ENCODE results near the gene BMP4. TPM values are rescaled to one million over a fixed set of nuclear protein-coding genes. Genes with fewer than 3 reads are reported as not detected.

The BMP4 gene
- total and polyA plus RNA-seq, 10 of the 15 experiments (the other 5 are each of a cell fraction or from before 2014, with no cell fraction given) = 0.11 to 1.8 (median 0.60) TPM; not detected in 1

DNA sequence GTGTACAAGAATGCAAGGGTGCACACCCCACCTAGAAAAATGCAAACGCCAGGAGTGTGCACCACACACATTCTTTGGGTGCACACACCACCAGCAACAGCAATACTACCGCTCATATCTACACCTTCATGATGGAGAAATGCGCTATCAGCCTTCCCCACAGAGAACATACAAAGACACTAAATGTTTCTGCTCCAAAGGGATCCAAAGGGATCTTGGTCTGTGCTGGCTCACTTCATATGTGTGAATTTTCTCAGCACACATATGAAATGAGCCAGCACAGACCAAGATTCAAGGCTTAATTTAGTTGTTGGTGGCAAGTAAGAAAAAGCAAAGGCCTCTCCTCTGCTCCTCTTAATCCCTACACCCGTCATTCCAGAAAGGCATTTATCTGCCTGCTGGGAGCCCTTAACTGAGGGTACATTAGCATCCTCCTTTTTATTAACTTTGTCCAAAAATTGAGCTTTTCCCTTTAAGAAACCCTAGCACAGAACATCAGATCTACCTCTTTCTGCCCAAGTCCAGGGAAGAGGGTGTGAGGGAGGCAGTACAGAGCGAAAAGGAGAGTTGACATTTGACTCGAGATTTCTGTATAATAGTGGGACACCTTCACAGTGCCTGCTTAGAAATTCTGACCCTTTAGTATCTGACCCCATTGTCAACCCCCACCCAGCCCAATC, 8.3 kb downstream of the BMP4 start:
- Histone ChIP-seq H3K36me3 (ENCODE audit: control insufficient read depth in 2 of 2, insufficient read depth in 2 of 2, low read length in 1 of 2) (no peaks in the 10 kb centered on the region), H3K4me2 (ENCODE audit: control insufficient read depth, insufficient read depth) (no peak overlapping the region), H3K9ac (ENCODE audit: control insufficient read depth, insufficient read depth, low read length) (no peak overlapping the region), H3K79me2 (ENCODE audit: control insufficient read depth, insufficient read depth, low read length) (peaks cover 9% of the 10 kb centered on the region), H2AFZ (ENCODE audit: control insufficient read depth, low read depth, low read length) (no peak overlapping the region), H3K27me3 (replicated peaks in 1 of 2; ENCODE audit: control insufficient read depth in 2 of 2, insufficient read depth in 2 of 2, low read length in 1 of 2) (peaks cover 3 to 8% of the 10 kb centered on the region in 2 experiments; a peak in 2 of 4 replicates), H3K9me3 (replicated peaks; ENCODE audit: control insufficient read depth, insufficient read depth, low read length) (no peaks in the 10 kb centered on the region), H3K27ac (ENCODE audit: control insufficient read depth, insufficient read depth) (no peak overlapping the region), H3K4me1 (ENCODE audit: control insufficient read depth, insufficient read depth, low read length) (no peaks in the 10 kb centered on the region), H3K4me3 (no peak overlapping the region), H4K20me1 (ENCODE audit: control insufficient read depth, insufficient read depth) (no peaks in the 10 kb centered on the region)
- no TSS peak for BruUV-seq (replicated peaks)
- DNase-seq (ENCODE audit: low read depth, low spot score) = no peak
- ChIA-PET RAD21 (ENCODE audit: unreplicated experiment) (no interaction called here), SMC1A (ENCODE audit: uncharacterized antibody, unreplicated experiment) (no interaction called here), POLR2A (no interaction called here), CTCF (no interaction called here)
- ATAC-seq = no peak
- intact Hi-C loops (cut with micrococcal nuclease; ENCODE audit: unreplicated experiment) = no loop called here
- 22% methylated on average over 6 of the region's 6 CpGs for WGBS (ENCODE audit: insufficient coverage, insufficient replicate concordance, low lambda C conversion rate, missing lambda C conversion rate)
- in situ Hi-C loops (cut with MboI) = no loop called here
- no peak for FAIRE-seq
- no peak for TF ChIP-seq ZNF24 (IDR thresholded peaks at IDR 0.05)
- no peak for TF ChIP-seq ZZZ3 (IDR thresholded peaks at IDR 0.05; ENCODE audit: control insufficient read depth, insufficient read length, low read depth)
- no peak for TF ChIP-seq GATAD2B (conservative IDR thresholded peaks at IDR 0.05; ENCODE audit: low read depth)

DNA sequence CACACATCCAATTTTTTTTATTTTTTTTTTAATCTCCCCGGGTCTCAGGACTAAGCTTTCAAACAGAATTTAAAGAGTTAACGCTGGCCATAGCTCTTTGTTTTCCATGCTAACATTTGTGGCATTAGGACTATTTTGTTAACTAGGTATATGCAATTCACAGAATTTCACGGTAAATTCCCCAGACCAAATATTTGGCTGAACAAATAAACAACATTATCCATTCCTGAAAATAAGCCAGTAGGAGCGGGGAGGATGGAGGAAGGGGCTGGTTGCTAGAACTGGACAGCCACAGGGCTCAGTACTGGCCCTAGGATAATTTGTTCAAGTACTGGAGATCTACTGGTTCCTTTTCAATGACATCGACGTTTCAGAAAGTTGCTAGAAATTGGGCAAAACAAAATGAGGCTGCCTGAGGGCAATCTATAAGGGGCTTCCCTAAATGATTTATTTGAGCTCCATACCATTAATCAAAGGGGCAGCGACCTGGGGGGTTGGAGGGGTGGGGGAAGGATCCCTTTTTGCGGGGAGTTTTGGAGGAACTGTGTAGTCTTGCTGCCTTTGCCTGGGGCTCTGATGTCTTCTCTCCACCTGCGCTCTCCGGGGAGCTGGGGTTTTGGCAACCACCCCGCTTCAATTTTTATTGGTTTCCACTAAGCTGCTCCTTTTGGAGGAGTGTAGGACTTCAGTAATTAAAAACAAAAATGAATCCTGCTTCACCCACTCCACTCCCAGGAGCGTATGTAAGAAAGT, 9.0 kb downstream of the BMP4 start:
- FAIRE-seq = no peak
- no TSS peak for BruUV-seq (replicated peaks)
- 49% methylated on average over 12 of the region's 12 CpGs for WGBS (ENCODE audit: insufficient coverage, insufficient replicate concordance, low lambda C conversion rate, missing lambda C conversion rate)

More for the DNA sequence above, 9.0 kb downstream of the BMP4 start:
- Histone ChIP-seq H3K9ac (ENCODE audit: control insufficient read depth, insufficient read depth, low read length) (no peak overlapping the region), H3K9me3 (replicated peaks; ENCODE audit: control insufficient read depth, insufficient read depth, low read length) (no peaks in the 10 kb centered on the region), H2AFZ (ENCODE audit: control insufficient read depth, low read depth, low read length) (no peak overlapping the region), H3K4me2 (ENCODE audit: control insufficient read depth, insufficient read depth) (no peak overlapping the region), H3K79me2 (ENCODE audit: control insufficient read depth, insufficient read depth, low read length) (peaks cover 3% of the 10 kb centered on the region), H3K36me3 (ENCODE audit: control insufficient read depth in 2 of 2, insufficient read depth in 2 of 2, low read length in 1 of 2) (no peaks in the 10 kb centered on the region), H4K20me1 (ENCODE audit: control insufficient read depth, insufficient read depth) (no peaks in the 10 kb centered on the region), H3K27ac (ENCODE audit: control insufficient read depth, insufficient read depth) (no peak overlapping the region), H3K4me3 (no peak overlapping the region), H3K27me3 (replicated peaks in 1 of 2; ENCODE audit: control insufficient read depth in 2 of 2, insufficient read depth in 2 of 2, low read length in 1 of 2) (peaks cover 2 to 5% of the 10 kb centered on the region in 2 experiments; a peak in 2 of 4 replicates), H3K4me1 (ENCODE audit: control insufficient read depth, insufficient read depth, low read length) (no peaks in the 10 kb centered on the region)
- ATAC-seq = no peak
- intact Hi-C loops (cut with micrococcal nuclease; ENCODE audit: unreplicated experiment) = no loop called here
- no peak for DNase-seq (ENCODE audit: low read depth, low spot score)
- ChIA-PET CTCF (no interaction called here), RAD21 (ENCODE audit: unreplicated experiment) (no interaction called here), POLR2A (interaction anchor here (0.6 kb wide), 1 partner anchor 90 kb away, joined by 4 read pairs; no protein-coding TSS in a partner anchor), SMC1A (ENCODE audit: uncharacterized antibody, unreplicated experiment) (no interaction called here)
- TF ChIP-seq, protein P1, sequence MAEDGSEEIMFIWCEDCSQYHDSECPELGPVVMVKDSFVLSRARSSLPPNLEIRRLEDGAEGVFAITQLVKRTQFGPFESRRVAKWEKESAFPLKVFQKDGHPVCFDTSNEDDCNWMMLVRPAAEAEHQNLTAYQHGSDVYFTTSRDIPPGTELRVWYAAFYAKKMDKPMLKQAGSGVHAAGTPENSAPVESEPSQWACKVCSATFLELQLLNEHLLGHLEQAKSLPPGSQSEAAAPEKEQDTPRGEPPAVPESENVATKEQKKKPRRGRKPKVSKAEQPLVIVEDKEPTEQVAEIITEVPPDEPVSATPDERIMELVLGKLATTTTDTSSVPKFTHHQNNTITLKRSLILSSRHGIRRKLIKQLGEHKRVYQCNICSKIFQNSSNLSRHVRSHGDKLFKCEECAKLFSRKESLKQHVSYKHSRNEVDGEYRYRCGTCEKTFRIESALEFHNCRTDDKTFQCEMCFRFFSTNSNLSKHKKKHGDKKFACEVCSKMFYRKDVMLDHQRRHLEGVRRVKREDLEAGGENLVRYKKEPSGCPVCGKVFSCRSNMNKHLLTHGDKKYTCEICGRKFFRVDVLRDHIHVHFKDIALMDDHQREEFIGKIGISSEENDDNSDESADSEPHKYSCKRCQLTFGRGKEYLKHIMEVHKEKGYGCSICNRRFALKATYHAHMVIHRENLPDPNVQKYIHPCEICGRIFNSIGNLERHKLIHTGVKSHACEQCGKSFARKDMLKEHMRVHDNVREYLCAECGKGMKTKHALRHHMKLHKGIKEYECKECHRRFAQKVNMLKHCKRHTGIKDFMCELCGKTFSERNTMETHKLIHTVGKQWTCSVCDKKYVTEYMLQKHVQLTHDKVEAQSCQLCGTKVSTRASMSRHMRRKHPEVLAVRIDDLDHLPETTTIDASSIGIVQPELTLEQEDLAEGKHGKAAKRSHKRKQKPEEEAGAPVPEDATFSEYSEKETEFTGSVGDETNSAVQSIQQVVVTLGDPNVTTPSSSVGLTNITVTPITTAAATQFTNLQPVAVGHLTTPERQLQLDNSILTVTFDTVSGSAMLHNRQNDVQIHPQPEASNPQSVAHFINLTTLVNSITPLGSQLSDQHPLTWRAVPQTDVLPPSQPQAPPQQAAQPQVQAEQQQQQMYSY (CRISPR knock-in tag; IDR thresholded peaks at IDR 0.05) = no peak
- TF ChIP-seq BACH1 (IDR thresholded peaks at IDR 0.05; ENCODE audit: borderline replicate concordance) = no peak
- no peak for TF ChIP-seq TCF7 (IDR thresholded peaks at IDR 0.05; ENCODE audit: borderline replicate concordance)
- TF ChIP-seq, protein P2, sequence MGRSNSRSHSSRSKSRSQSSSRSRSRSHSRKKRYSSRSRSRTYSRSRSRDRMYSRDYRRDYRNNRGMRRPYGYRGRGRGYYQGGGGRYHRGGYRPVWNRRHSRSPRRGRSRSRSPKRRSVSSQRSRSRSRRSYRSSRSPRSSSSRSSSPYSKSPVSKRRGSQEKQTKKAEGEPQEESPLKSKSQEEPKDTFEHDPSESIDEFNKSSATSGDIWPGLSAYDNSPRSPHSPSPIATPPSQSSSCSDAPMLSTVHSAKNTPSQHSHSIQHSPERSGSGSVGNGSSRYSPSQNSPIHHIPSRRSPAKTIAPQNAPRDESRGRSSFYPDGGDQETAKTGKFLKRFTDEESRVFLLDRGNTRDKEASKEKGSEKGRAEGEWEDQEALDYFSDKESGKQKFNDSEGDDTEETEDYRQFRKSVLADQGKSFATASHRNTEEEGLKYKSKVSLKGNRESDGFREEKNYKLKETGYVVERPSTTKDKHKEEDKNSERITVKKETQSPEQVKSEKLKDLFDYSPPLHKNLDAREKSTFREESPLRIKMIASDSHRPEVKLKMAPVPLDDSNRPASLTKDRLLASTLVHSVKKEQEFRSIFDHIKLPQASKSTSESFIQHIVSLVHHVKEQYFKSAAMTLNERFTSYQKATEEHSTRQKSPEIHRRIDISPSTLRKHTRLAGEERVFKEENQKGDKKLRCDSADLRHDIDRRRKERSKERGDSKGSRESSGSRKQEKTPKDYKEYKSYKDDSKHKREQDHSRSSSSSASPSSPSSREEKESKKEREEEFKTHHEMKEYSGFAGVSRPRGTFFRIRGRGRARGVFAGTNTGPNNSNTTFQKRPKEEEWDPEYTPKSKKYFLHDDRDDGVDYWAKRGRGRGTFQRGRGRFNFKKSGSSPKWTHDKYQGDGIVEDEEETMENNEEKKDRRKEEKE (IDR thresholded peaks at IDR 0.05) = no peak
- in situ Hi-C loops (cut with MboI) = no loop called here

Measured in GM12878 (cell line).